Breast epithelium (tissue), 3 donors: ENCODE data around the gene ZIC4.

Experiments used
- POLR2A ChIP-seq: fragments of 450-650 bp; IDR thresholded peaks from one replicate; pipeline ENCODE4 v1.6.1; 2016; ENCODE audit warnings: antibody characterized with exemption, mild to moderate bottlenecking, moderate library complexity
- POLR2AphosphoS5 ChIP-seq, 3 donors: sonication (generic); formaldehyde crosslinking; IDR thresholded peaks; one replicate each; pipeline ENCODE4 v1.6.1; 2017; ENCODE audit warnings: antibody characterized with exemption in 3 of 3

GRCh38 chr3:147411238-147411814 is 5.0 kb upstream of the ZIC4 start:
- TF ChIP-seq POLR2AphosphoS5 (IDR thresholded peaks at IDR 0.05) = no peak
- TF ChIP-seq POLR2A = no peak
